ENCODE results near the gene MED13L.

GRCh38 chr12:116055895-116056607, 221.4 kb downstream of the MED13L start:
- TF ChIP-seq CTBP2 (IDR thresholded peaks at IDR 0.05; ENCODE audit: borderline replicate concordance, insufficient read depth, insufficient read length, low read length) (no peak), CTCF (IDR thresholded peaks at IDR 0.05; ENCODE audit: control extremely low read depth in 1 of 3, insufficient read depth in 1 of 3, low read depth in 1 of 3, low read length in 3 of 3) (no peak), TAF1 (IDR thresholded peaks at IDR 0.05; ENCODE audit: low read depth, low read length) (no peak), ZNF274 (IDR thresholded peaks at IDR 0.05; ENCODE audit: borderline replicate concordance, extremely low read depth, low read length) (no peak), GABPA (IDR thresholded peaks at IDR 0.05; ENCODE audit: borderline replicate concordance, insufficient read depth, low read length) (no peak), SUZ12 (IDR thresholded peaks at IDR 0.05; ENCODE audit: low read length) (no peak), JUN (IDR thresholded peaks at IDR 0.05; ENCODE audit: low read depth, low read length) (no peak), MAFK (IDR thresholded peaks at IDR 0.05; ENCODE audit: low read depth, low read length) (no peak), POLR2A (IDR thresholded peaks at IDR 0.05; ENCODE audit: control extremely low read depth in 1 of 2, low read depth in 2 of 2, low read length in 2 of 2) (no peak), RAD21 (IDR thresholded peaks at IDR 0.05 in 1 of 2, conservative IDR thresholded peaks at IDR 0.05 in 1 of 2; ENCODE audit: low read depth in 2 of 2, low read length in 2 of 2) (no peak), RFX5 (IDR thresholded peaks at IDR 0.05; ENCODE audit: borderline replicate concordance, low read depth, low read length) (no peak), FOSL1 (IDR thresholded peaks at IDR 0.05; ENCODE audit: insufficient read depth, low read depth, low read length) (no peak)
- TF ChIP-seq, protein P1, sequence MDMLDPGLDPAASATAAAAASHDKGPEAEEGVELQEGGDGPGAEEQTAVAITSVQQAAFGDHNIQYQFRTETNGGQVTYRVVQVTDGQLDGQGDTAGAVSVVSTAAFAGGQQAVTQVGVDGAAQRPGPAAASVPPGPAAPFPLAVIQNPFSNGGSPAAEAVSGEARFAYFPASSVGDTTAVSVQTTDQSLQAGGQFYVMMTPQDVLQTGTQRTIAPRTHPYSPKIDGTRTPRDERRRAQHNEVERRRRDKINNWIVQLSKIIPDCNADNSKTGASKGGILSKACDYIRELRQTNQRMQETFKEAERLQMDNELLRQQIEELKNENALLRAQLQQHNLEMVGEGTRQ (IDR thresholded peaks at IDR 0.05; ENCODE audit: low read length): no peak
